GM12801 (cell line): ENCODE measurements around the gene ATP6V1G3.

Experiments
- TF ChIP-seq, protein P1 (sequence below): IDR thresholded peaks from one replicate; pipeline ENCODE4 v1.5.1; 2011; ENCODE audit warnings: control low read depth; ENCODE audit not compliant: insufficient read length; ENCODE audit errors: extremely low read depth

The ATP6V1G3 gene

GRCh38 chr1:198564716-198565115 lies 24.2 kb upstream of the ATP6V1G3 start:
- TF ChIP-seq, protein P1, sequence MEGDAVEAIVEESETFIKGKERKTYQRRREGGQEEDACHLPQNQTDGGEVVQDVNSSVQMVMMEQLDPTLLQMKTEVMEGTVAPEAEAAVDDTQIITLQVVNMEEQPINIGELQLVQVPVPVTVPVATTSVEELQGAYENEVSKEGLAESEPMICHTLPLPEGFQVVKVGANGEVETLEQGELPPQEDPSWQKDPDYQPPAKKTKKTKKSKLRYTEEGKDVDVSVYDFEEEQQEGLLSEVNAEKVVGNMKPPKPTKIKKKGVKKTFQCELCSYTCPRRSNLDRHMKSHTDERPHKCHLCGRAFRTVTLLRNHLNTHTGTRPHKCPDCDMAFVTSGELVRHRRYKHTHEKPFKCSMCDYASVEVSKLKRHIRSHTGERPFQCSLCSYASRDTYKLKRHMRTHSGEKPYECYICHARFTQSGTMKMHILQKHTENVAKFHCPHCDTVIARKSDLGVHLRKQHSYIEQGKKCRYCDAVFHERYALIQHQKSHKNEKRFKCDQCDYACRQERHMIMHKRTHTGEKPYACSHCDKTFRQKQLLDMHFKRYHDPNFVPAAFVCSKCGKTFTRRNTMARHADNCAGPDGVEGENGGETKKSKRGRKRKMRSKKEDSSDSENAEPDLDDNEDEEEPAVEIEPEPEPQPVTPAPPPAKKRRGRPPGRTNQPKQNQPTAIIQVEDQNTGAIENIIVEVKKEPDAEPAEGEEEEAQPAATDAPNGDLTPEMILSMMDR = no peak

DNA sequence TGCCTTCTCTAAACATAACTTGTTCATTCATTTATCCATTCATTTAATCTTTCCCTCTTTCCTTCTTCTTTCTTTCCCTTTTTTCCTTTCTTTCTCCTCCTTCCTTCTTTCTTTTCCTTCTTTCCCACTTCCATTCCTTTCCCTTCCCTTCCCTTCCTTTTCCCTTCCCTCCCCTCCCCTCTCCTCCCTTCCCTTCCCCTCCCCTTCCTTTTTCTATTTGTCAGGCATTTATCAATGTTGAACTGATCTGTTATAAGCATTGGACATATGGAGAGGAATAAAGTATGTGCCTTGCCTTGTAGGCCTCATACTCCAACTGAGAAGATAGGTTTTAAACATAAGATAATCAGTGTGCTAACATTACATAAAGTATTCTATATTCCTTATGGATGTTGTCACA lies 23.7 kb upstream of the ATP6V1G3 start:
- TF ChIP-seq, protein P1 = no peak

- TF ChIP-seq, protein P1 = no peak
Measured at GRCh38 chr1:198563583-198563982, 23.1 kb upstream of the ATP6V1G3 start.

DNA sequence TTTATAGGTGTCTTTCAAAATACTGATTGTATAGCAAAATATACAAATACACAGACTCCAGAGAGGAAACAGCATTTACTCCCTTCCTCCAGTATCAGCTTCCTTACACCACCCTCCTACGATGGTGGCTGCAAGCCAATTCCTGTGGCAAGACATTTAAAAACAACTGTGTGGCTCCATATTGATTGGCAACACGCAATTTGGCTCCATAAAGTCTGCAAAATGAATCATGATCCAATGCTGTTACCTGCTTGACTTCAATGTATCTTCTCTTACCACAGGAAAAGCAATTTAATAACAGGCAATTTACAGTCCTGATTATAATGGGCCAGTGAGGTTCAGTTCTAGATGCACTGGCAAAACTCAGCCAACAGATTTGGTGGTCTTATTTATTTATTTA lies 19.7 kb upstream of the ATP6V1G3 start:
- TF ChIP-seq, protein P1 = no peak

GRCh38 chr1:198559362-198559761 lies 18.9 kb upstream of the ATP6V1G3 start:
- TF ChIP-seq, protein P1 = no peak

DNA sequence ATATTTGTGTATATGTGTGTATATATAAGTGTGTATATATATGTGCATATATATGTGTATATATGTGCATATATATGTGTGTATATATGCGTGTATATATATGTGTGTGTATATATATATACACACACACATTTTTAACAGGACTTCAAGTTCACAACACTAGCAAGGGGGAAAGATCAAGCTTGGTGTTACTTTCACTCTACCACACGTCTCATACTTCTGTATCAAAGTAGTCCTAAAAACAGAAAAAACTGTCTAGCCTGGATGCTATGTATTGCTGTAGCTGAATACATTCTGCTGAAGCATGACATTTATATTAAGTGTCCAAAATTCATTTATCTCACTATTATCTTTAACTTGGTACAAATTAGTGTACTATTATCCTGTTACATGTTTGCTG lies 17.9 kb upstream of the ATP6V1G3 start:
- TF ChIP-seq, protein P1 = no peak

GRCh38 chr1:198556971-198557370 lies 16.5 kb upstream of the ATP6V1G3 start:
- TF ChIP-seq, protein P1 = no peak
